Measurements from ENCODE around the gene PDPN.
A peak's percentile ranks its signal among the peaks of the same experiment; 100 is the strongest.

PDPN gene

GRCh38 chr1:13643017-13643416 lies 59.4 kb downstream of the PDPN start:
- DNase-seq: no peak
- CTCF ChIA-PET: no interaction called here
- POLR2A ChIA-PET: no interaction called here
- peaks cover 0 to 3% (median 0%) of the 10 kb centered on the region in 5 experiments for H3K27me3 ChIP-seq (replicated peaks in 2 of 5; ENCODE audit: control insufficient read depth in 4 of 5, insufficient read depth in 5 of 5, low read length in 4 of 5)
- 90% methylated on average over 8 of the region's 8 CpGs for WGBS (ENCODE audit: insufficient coverage)
- H3K4me3 ChIP-seq (ENCODE audit: control insufficient read depth in 1 of 7, extremely low read depth in 1 of 7, insufficient read depth in 4 of 7, low read depth in 2 of 7, low read length in 6 of 7): no peak overlapping the region
- peaks cover 4 to 14% (median 9%) of the 10 kb centered on the region in 5 experiments for H3K9me3 ChIP-seq (ENCODE audit: control extremely low read depth in 1 of 5, control insufficient read depth in 4 of 5, insufficient read depth in 2 of 5, low read depth in 1 of 5, low read length in 4 of 5)
- H3K36me3 ChIP-seq (ENCODE audit: control insufficient read depth in 4 of 4, insufficient read depth in 4 of 4, low read length in 3 of 4): no peaks in the 10 kb centered on the region
- no peaks in the 10 kb centered on the region for H3K4me1 ChIP-seq (ENCODE audit: control extremely low read depth in 1 of 4, control insufficient read depth in 4 of 4, insufficient read depth in 4 of 4, low read length in 3 of 4)
- H3K27ac ChIP-seq (ENCODE audit: insufficient read depth in 1 of 2, low read depth in 1 of 2, low read length in 2 of 2, poor library complexity in 1 of 2, severe bottlenecking in 2 of 2): no peak overlapping the region

- POLR2A ChIA-PET: no interaction called here
These were observed 62.9 kb downstream of the PDPN start for GRCh38 chr1:13646521-13646920.

GRCh38 chr1:13651279-13651678 lies 67.6 kb downstream of the PDPN start:
- no peak for DNase-seq
- CTCF ChIA-PET: no interaction called here
- POLR2A ChIA-PET: no interaction called here
- Histone ChIP-seq H3K4me3 (ENCODE audit: control insufficient read depth in 1 of 7, extremely low read depth in 1 of 7, insufficient read depth in 4 of 7, low read depth in 2 of 7, low read length in 6 of 7) (no peak overlapping the region), H3K36me3 (ENCODE audit: control insufficient read depth in 4 of 4, insufficient read depth in 4 of 4, low read length in 3 of 4) (no peaks in the 10 kb centered on the region), H3K9me3 (ENCODE audit: control extremely low read depth in 1 of 5, control insufficient read depth in 4 of 5, insufficient read depth in 2 of 5, low read depth in 1 of 5, low read length in 4 of 5) (no peaks in the 10 kb centered on the region), H3K27ac (ENCODE audit: insufficient read depth in 1 of 2, low read depth in 1 of 2, low read length in 2 of 2, poor library complexity in 1 of 2, severe bottlenecking in 2 of 2) (no peak overlapping the region), H3K4me1 (ENCODE audit: control extremely low read depth in 1 of 4, control insufficient read depth in 4 of 4, insufficient read depth in 4 of 4, low read length in 3 of 4) (no peaks in the 10 kb centered on the region), H3K27me3 (replicated peaks in 2 of 5; ENCODE audit: control insufficient read depth in 4 of 5, insufficient read depth in 5 of 5, low read length in 4 of 5) (peaks cover 0 to 3% (median 0%) of the 10 kb centered on the region in 5 experiments)
- no CpG with 5 or more reads among the region's 3 CpGs for WGBS (ENCODE audit: insufficient coverage)

More at GRCh38 chr1:13646521-13646920, 62.9 kb downstream of the PDPN start:
- Histone ChIP-seq H3K4me1 (ENCODE audit: control extremely low read depth in 1 of 4, control insufficient read depth in 4 of 4, insufficient read depth in 4 of 4, low read length in 3 of 4) (no peaks in the 10 kb centered on the region), H3K36me3 (ENCODE audit: control insufficient read depth in 4 of 4, insufficient read depth in 4 of 4, low read length in 3 of 4) (no peaks in the 10 kb centered on the region), H3K9me3 (ENCODE audit: control extremely low read depth in 1 of 5, control insufficient read depth in 4 of 5, insufficient read depth in 2 of 5, low read depth in 1 of 5, low read length in 4 of 5) (no peaks in the 10 kb centered on the region), H3K27ac (ENCODE audit: insufficient read depth in 1 of 2, low read depth in 1 of 2, low read length in 2 of 2, poor library complexity in 1 of 2, severe bottlenecking in 2 of 2) (no peak overlapping the region), H3K4me3 (ENCODE audit: control insufficient read depth in 1 of 7, extremely low read depth in 1 of 7, insufficient read depth in 4 of 7, low read depth in 2 of 7, low read length in 6 of 7) (no peak overlapping the region), H3K27me3 (replicated peaks in 2 of 5; ENCODE audit: control insufficient read depth in 4 of 5, insufficient read depth in 5 of 5, low read length in 4 of 5) (peaks cover 0 to 3% (median 0%) of the 10 kb centered on the region in 5 experiments)
- no peak for DNase-seq
- CTCF ChIA-PET: no interaction called here
- WGBS (ENCODE audit: insufficient coverage): 92% methylated on average over 4 of the region's 7 CpGs

- whole genome bisulfite sequencing (ENCODE audit: insufficient coverage): 80% methylated on average over 1 of the region's 1 CpG
- Histone ChIP-seq H3K27ac (ENCODE audit: insufficient read depth in 1 of 2, low read depth in 1 of 2, low read length in 2 of 2, poor library complexity in 1 of 2, severe bottlenecking in 2 of 2) (no peak overlapping the region), H3K4me1 (ENCODE audit: control extremely low read depth in 1 of 4, control insufficient read depth in 4 of 4, insufficient read depth in 4 of 4, low read length in 3 of 4) (no peaks in the 10 kb centered on the region), H3K9me3 (ENCODE audit: control extremely low read depth in 1 of 5, control insufficient read depth in 4 of 5, insufficient read depth in 2 of 5, low read depth in 1 of 5, low read length in 4 of 5) (peaks cover 0 to 1% (median 0%) of the 10 kb centered on the region in 5 experiments), H3K4me3 (ENCODE audit: control insufficient read depth in 1 of 7, extremely low read depth in 1 of 7, insufficient read depth in 4 of 7, low read depth in 2 of 7, low read length in 6 of 7) (no peak overlapping the region), H3K36me3 (ENCODE audit: control insufficient read depth in 4 of 4, insufficient read depth in 4 of 4, low read length in 3 of 4) (no peaks in the 10 kb centered on the region), H3K27me3 (replicated peaks in 2 of 5; ENCODE audit: control insufficient read depth in 4 of 5, insufficient read depth in 5 of 5, low read length in 4 of 5) (peaks cover 0 to 3% (median 0%) of the 10 kb centered on the region in 5 experiments)
- ChIA-PET POLR2A (no interaction called here), CTCF (no interaction called here)
- DNase-seq: no peak
These were observed 68.6 kb downstream of the PDPN start for GRCh38 chr1:13652238-13652637.

- Histone ChIP-seq H3K4me3 (ENCODE audit: control insufficient read depth in 1 of 7, extremely low read depth in 1 of 7, insufficient read depth in 4 of 7, low read depth in 2 of 7, low read length in 6 of 7) (no peak overlapping the region), H3K27ac (ENCODE audit: insufficient read depth in 1 of 2, low read depth in 1 of 2, low read length in 2 of 2, poor library complexity in 1 of 2, severe bottlenecking in 2 of 2) (no peak overlapping the region), H3K9me3 (ENCODE audit: control extremely low read depth in 1 of 5, control insufficient read depth in 4 of 5, insufficient read depth in 2 of 5, low read depth in 1 of 5, low read length in 4 of 5) (peaks cover 0 to 3% (median 1%) of the 10 kb centered on the region in 5 experiments), H3K4me1 (ENCODE audit: control extremely low read depth in 1 of 4, control insufficient read depth in 4 of 4, insufficient read depth in 4 of 4, low read length in 3 of 4) (peaks cover 0 to 25% (median 5%) of the 10 kb centered on the region in 4 experiments), H3K36me3 (ENCODE audit: control insufficient read depth in 4 of 4, insufficient read depth in 4 of 4, low read length in 3 of 4) (no peaks in the 10 kb centered on the region), H3K27me3 (replicated peaks in 2 of 5; ENCODE audit: control insufficient read depth in 4 of 5, insufficient read depth in 5 of 5, low read length in 4 of 5) (no peaks in the 10 kb centered on the region)
- ChIA-PET POLR2A (no interaction called here), CTCF (interaction anchor here (1.1 to 6.9 kb wide), 2 partner anchors 66 to 98 kb away, joined by 3 to 71 read pairs; no protein-coding TSS in a partner anchor)
- no peak for DNase-seq
- 100% methylated on average over 5 of the region's 5 CpGs for whole genome bisulfite sequencing (ENCODE audit: insufficient coverage)
These were observed 77.9 kb downstream of the PDPN start for GRCh38 chr1:13661539-13661938.

- no peaks in the 10 kb centered on the region for H3K36me3 ChIP-seq (ENCODE audit: control insufficient read depth in 4 of 4, insufficient read depth in 4 of 4, low read length in 3 of 4)
- peak; percentile 40 to 82 (median 79) for DNase-seq
- H3K4me1 ChIP-seq (ENCODE audit: control extremely low read depth in 1 of 4, control insufficient read depth in 4 of 4, insufficient read depth in 4 of 4, low read length in 3 of 4): peaks cover 0 to 25% (median 5%) of the 10 kb centered on the region in 4 experiments
- ChIA-PET CTCF (interaction anchor here (1.0 to 6.9 kb wide), 6 partner anchors 11 to 153 kb away, joined by 3 to 71 read pairs (median 4); no protein-coding TSS in a partner anchor), POLR2A (interaction anchor here (0.9 kb wide), 1 partner anchor 87 kb away, joined by 3 read pairs; no protein-coding TSS in a partner anchor)
- WGBS (ENCODE audit: insufficient coverage): no CpG with 5 or more reads among the region's 4 CpGs
- H3K27me3 ChIP-seq (replicated peaks in 2 of 5; ENCODE audit: control insufficient read depth in 4 of 5, insufficient read depth in 5 of 5, low read length in 4 of 5): no peaks in the 10 kb centered on the region
- H3K9me3 ChIP-seq (ENCODE audit: control extremely low read depth in 1 of 5, control insufficient read depth in 4 of 5, insufficient read depth in 2 of 5, low read depth in 1 of 5, low read length in 4 of 5): peaks cover 0 to 3% (median 0%) of the 10 kb centered on the region in 5 experiments
- H3K4me3 ChIP-seq (ENCODE audit: control insufficient read depth in 1 of 7, extremely low read depth in 1 of 7, insufficient read depth in 4 of 7, low read depth in 2 of 7, low read length in 6 of 7): peak overlapping the region in 2 of 7 experiments; percentile 21 to 55
- no peak overlapping the region for H3K27ac ChIP-seq (ENCODE audit: insufficient read depth in 1 of 2, low read depth in 1 of 2, low read length in 2 of 2, poor library complexity in 1 of 2, severe bottlenecking in 2 of 2)
These were observed 78.9 kb downstream of the PDPN start for GRCh38 chr1:13662493-13662892.

GRCh38 chr1:13663969-13664368 lies 80.3 kb downstream of the PDPN start:
- CTCF ChIA-PET: interaction anchor here (1.0 to 6.9 kb wide), 2 partner anchors 63 to 143 kb away, joined by 3 to 71 read pairs; no protein-coding TSS in a partner anchor
- Histone ChIP-seq H3K4me1 (ENCODE audit: control extremely low read depth in 1 of 4, control insufficient read depth in 4 of 4, insufficient read depth in 4 of 4, low read length in 3 of 4) (peaks cover 0 to 25% (median 5%) of the 10 kb centered on the region in 4 experiments), H3K36me3 (ENCODE audit: control insufficient read depth in 4 of 4, insufficient read depth in 4 of 4, low read length in 3 of 4) (no peaks in the 10 kb centered on the region), H3K4me3 (ENCODE audit: control insufficient read depth in 1 of 7, extremely low read depth in 1 of 7, insufficient read depth in 4 of 7, low read depth in 2 of 7, low read length in 6 of 7) (no peak overlapping the region), H3K9me3 (ENCODE audit: control extremely low read depth in 1 of 5, control insufficient read depth in 4 of 5, insufficient read depth in 2 of 5, low read depth in 1 of 5, low read length in 4 of 5) (peaks cover 0 to 3% (median 0%) of the 10 kb centered on the region in 5 experiments), H3K27ac (ENCODE audit: insufficient read depth in 1 of 2, low read depth in 1 of 2, low read length in 2 of 2, poor library complexity in 1 of 2, severe bottlenecking in 2 of 2) (no peak overlapping the region), H3K27me3 (replicated peaks in 2 of 5; ENCODE audit: control insufficient read depth in 4 of 5, insufficient read depth in 5 of 5, low read length in 4 of 5) (no peaks in the 10 kb centered on the region)
- WGBS (ENCODE audit: insufficient coverage): 54% methylated on average over 2 of the region's 4 CpGs
- peak in 2 of 3 donors; percentile 24 to 30 for DNase-seq
- POLR2A ChIA-PET: no interaction called here
